NCI-H1930 (cell line): ENCODE results near the gene RSPRY1.
A peak's percentile ranks its signal among the peaks of the same experiment; 100 is the strongest.
"Not testable (repeated sequence)": the region's sequence is repeated elsewhere in the genome, so short reads cannot be mapped to it uniquely, and the experiment has no call there.

Experiments used
- DNase-seq, 2 experiments: peaks; one replicate each; lab custom pipeline; 2025; lab: John Stamatoyannopoulos, UW

Gene RSPRY1

GRCh38 chr16:57271867-57272495 lies 85.9 kb downstream of the RSPRY1 start:
- DNase-seq: no peak

GRCh38 chr16:57273359-57273758 lies 87.2 kb downstream of the RSPRY1 start:
- no peak for DNase-seq

GRCh38 chr16:57273826-57274225 lies 87.7 kb downstream of the RSPRY1 start:
- no peak for DNase-seq

GRCh38 chr16:57275946-57276345 lies 89.8 kb downstream of the RSPRY1 start:
- not testable (repeated sequence) for DNase-seq

- no peak for DNase-seq
Measured at GRCh38 chr16:57276596-57276995, 90.5 kb downstream of the RSPRY1 start.

DNA sequence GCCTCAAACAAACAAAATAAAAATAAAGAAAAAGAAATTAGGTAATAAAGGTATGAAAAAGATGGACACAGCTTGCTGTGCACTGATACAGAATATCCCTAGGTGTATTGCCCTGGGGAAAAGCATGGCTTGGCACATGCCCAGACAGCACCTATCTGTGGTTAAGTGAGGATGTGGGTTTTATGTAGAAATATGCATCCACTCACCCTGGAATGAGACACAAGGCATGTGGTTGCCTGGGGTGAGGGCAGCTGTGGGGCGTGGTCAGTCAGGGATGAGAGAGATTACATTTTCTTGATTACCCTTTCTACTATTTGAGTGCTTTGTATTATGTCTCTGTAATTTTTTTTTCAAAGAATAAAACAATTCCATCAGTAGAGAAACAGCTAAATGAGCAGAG lies 91.5 kb downstream of the RSPRY1 start:
- no peak for DNase-seq

DNA sequence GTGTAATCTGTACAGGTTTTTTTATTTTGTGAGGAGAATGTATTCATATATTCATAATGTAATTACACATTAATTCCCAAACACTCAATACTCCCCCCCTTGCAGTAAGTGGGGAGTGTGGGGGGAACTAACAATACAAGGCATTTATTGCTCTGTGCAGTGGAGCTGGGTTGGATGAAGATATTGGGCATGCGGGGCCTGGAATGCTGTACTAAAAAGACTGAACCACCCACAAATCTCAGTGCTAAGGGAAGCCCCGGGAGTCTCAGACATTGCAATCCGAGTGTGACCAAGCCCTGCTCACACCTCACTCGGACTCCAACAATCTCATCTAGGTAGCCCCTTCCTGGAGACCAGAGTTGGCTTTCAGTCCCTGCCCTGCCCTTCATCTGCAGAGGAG lies 92.4 kb downstream of the RSPRY1 start:
- no peak for DNase-seq

- no peak for DNase-seq
Measured at GRCh38 chr16:57279780-57280638, 93.9 kb downstream of the RSPRY1 start.

DNA sequence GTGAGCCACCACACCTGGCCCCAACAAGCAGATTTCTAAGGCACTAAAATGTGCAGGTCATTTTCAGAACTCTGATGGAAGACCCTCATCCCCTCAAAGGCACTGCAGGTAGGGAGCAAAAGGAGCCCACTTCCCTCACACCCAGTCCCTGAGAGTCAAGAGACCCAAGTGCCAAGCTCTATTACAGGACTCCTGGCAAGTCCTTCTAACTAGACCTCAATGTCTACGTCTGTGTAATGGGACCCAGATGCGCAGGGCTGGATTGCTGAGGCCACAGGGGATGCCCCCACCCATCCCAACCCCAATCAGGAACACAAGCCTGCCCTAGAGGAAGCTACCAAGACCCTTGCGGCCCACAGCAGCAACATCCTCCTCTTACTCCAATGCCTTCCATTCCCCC lies 95.7 kb downstream of the RSPRY1 start:
- DNase-seq: no peak

DNA sequence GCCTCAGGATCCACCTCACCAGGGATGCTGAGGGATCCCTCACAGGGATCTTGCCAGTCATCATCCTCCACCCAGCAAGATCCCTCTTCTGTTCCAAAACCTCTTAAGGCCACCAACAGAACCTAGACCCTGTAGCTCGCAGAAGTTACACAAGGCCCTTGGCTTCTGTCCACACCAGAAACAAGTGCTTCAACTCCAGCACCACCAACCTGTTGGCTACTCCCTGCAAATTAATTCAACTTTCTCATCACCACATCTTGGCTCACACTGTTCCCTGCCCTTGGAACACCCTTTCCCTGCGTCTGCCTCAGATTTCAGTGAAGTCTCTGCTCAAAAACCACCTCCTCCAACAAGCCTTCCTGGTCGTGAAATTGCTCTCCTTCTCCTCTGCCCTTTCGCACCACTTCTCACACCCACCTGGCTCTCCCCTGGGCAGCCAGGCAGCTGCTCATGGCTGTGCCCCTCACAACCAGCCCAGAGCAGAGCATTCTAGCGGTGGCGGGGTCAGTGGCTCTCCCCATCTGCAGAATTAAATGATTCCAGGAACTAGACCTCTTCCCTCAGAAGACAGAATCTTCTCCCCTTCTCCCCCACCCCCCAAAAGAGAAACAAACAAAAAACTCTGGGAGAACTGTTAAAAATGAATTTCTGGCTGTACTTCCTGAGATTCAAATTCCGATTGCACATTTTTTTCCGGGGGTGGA lies 96.5 kb downstream of the RSPRY1 start:
- no peak for DNase-seq

GRCh38 chr16:57283214-57283958 lies 97.3 kb downstream of the RSPRY1 start:
- DNase-seq: no peak

DNA sequence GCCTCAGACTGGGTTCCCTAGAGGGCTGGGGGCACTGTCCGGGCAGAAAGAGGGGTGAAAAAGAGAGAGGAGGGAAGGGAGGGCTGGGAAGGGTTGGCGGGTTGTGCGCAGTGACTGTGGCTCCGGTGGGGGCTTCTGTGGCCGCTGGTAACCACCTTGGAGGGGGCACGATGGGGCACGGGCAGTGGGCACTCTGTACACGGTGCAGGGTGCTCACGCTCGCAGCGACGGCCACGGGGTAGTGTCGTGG lies 97.8 kb downstream of the RSPRY1 start:
- DNase-seq: no peak

GRCh38 chr16:57284209-57284951 lies 98.3 kb downstream of the RSPRY1 start, which contains the start of gene PLLP:
TSS of gene PLLP (minus strand) at chr16:57284672. CDS start at chr16:57284540, 132 bp downstream.
- DNase-seq: peak in 1 of 2 experiments; percentile 7

GRCh38 chr16:57284952-57285363 lies 98.8 kb downstream of the RSPRY1 start:
- no peak for DNase-seq

- no peak for DNase-seq
Measured at GRCh38 chr16:57285379-57285778, 99.2 kb downstream of the RSPRY1 start.

- no peak for DNase-seq
Measured at GRCh38 chr16:57289391-57290257, 103.5 kb downstream of the RSPRY1 start.
